A673 (cell line): ENCODE data around the gene SND1. TPM values are rescaled to one million over a fixed set of nuclear protein-coding genes. Genes with fewer than 3 reads are reported as not detected.

Experiments
- BruUV-seq: library from RNA; stranded (reverse); fragments of 400-500 nt; replicated peaks from 2 replicates; lab custom pipeline; 2021; lab: Mats Ljungman, UMichigan
- CTCF ChIA-PET: fragments of 300-600 bp; sonication (Branson Sonifier 250); formaldehyde crosslinking; loops from one replicate; lab custom pipeline; 2022; ENCODE audit warnings: antibody characterized with exemption; lab: Charles Lee
- POLR2A ChIA-PET: fragments of 300-600 bp; sonication (Branson Sonifier 250); formaldehyde crosslinking; loops from one replicate; lab custom pipeline; 2022; ENCODE audit warnings: antibody characterized with exemption; ENCODE audit not compliant: low non-redundant PET; lab: Charles Lee
- DNase-seq: peaks from one replicate; pipeline ENCODE4 v3.0.0-alpha.2; 2015; ENCODE audit warnings: low spot score
- H3K27ac ChIP-seq: fragments of 200-600 bp; sonication (generic); 2 replicates; pipeline ENCODE4 v1.5.1; 2016; ENCODE audit warnings: mixed run types, low read depth, mild to moderate bottlenecking, mixed read lengths, antibody characterized with exemption, low read length; ENCODE audit not compliant: poor library complexity, severe bottlenecking
- H3K27me3 ChIP-seq: fragments of 200-600 bp; sonication (generic); replicated peaks from 2 replicates; pipeline ENCODE4 v1.6.1; 2017; ENCODE audit warnings: mixed run types, low read depth, mild to moderate bottlenecking, mixed read lengths, antibody characterized with exemption, low read length; ENCODE audit not compliant: insufficient read depth, poor library complexity
- H3K36me3 ChIP-seq: fragments of 200-600 bp; sonication (generic); 2 replicates; pipeline ENCODE4 v1.6.1; 2016; ENCODE audit warnings: mixed run types, mild to moderate bottlenecking, mixed read lengths, antibody characterized with exemption, low read length; ENCODE audit not compliant: insufficient read depth, poor library complexity, severe bottlenecking
- H3K4me1 ChIP-seq: fragments of 200-600 bp; sonication (generic); 2 replicates; pipeline ENCODE4 v1.6.1; 2017; ENCODE audit warnings: mixed run types, mild to moderate bottlenecking, mixed read lengths, antibody characterized with exemption, low read length; ENCODE audit not compliant: insufficient read depth, poor library complexity, severe bottlenecking
- H3K4me3 ChIP-seq: fragments of 200-600 bp; sonication (generic); 2 replicates; pipeline ENCODE4 v1.5.1; 2016; ENCODE audit warnings: low read depth, mixed run types, mild to moderate bottlenecking, mixed read lengths, low read length; ENCODE audit not compliant: poor library complexity, severe bottlenecking
- H3K9me3 ChIP-seq: fragments of 200-600 bp; sonication (generic); 2 replicates; pipeline ENCODE4 v1.6.1; 2016; ENCODE audit warnings: mixed run types, low read depth, mild to moderate bottlenecking, mixed read lengths, antibody characterized with exemption, low read length; ENCODE audit not compliant: poor library complexity, severe bottlenecking
- CTCF ChIP-seq: fragments of 300-800, 200-600 bp; sonication (generic); conservative IDR thresholded peaks from 2 replicates; pipeline ENCODE4 v1.5.1; 2017; ENCODE audit warnings: low read depth, mild to moderate bottlenecking, antibody characterized with exemption, low read length, moderate library complexity, mixed read lengths
- EZH2 ChIP-seq: fragments of 200-600 bp; sonication (generic); IDR thresholded peaks from 2 replicates; pipeline ENCODE4 v1.6.1; 2017; ENCODE audit warnings: borderline replicate concordance, low read depth, mild to moderate bottlenecking, mixed read lengths, antibody characterized with exemption, low read length; ENCODE audit not compliant: poor library complexity, severe bottlenecking
- intact Hi-C: fragments of 100-400 bp; cut with micrococcal nuclease; formaldehyde crosslinking; loops from one replicate; pipeline ENCODE4 v1.10.0; 2022; ENCODE audit not compliant: unreplicated experiment
- total RNA-seq: library from RNA; stranded (reverse); gene quantifications from 2 replicates; pipeline ENCODE4 v1.2.3, GENCODE V29; 2021

Gene SND1
- total RNA-seq, 1 experiment from 2014 or later = 177 TPM

GRCh38 chr7:127887096-127887495 is 235.1 kb downstream of the SND1 start:
- ChIA-PET POLR2A (no interaction called here), CTCF (interaction anchor here (0.6 kb wide), 1 partner anchor 80 kb away, joined by 7 read pairs; no protein-coding TSS in a partner anchor)
- no peak for DNase-seq
- H3K27ac ChIP-seq = no peak overlapping the region
- H3K27me3 ChIP-seq = no peaks in the 10 kb centered on the region
- H3K4me3 ChIP-seq = no peak overlapping the region
- H3K9me3 ChIP-seq = no peaks in the 10 kb centered on the region
- H3K36me3 ChIP-seq = peaks cover 11% of the 10 kb centered on the region
- intact Hi-C loops = no loop called here
- H3K4me1 ChIP-seq = peaks cover 9% of the 10 kb centered on the region
- no TSS peak for BruUV-seq
- TF ChIP-seq CTCF (no peak), EZH2 (no peak)

GRCh38 chr7:127887631-127888030 is 235.6 kb downstream of the SND1 start:
- DNase-seq = no peak
- no TSS peak for BruUV-seq
- no peak overlapping the region for H3K27ac ChIP-seq
- no peak for TF ChIP-seq EZH2
- TF ChIP-seq CTCF = no peak
- intact Hi-C loops = no loop called here
- ChIA-PET POLR2A (no interaction called here), CTCF (no interaction called here)
- H3K9me3 ChIP-seq = no peaks in the 10 kb centered on the region
- H3K27me3 ChIP-seq = no peaks in the 10 kb centered on the region
- H3K4me3 ChIP-seq = no peak overlapping the region
- peaks cover 9% of the 10 kb centered on the region for H3K4me1 ChIP-seq
- H3K36me3 ChIP-seq = peaks cover 11% of the 10 kb centered on the region

GRCh38 chr7:127888411-127888810 is 236.4 kb downstream of the SND1 start:
- Histone ChIP-seq H3K27ac (no peak overlapping the region), H3K4me1 (peaks cover 9% of the 10 kb centered on the region), H3K36me3 (peaks cover 11% of the 10 kb centered on the region), H3K9me3 (no peaks in the 10 kb centered on the region), H3K4me3 (no peak overlapping the region), H3K27me3 (no peaks in the 10 kb centered on the region)
- intact Hi-C loops = no loop called here
- CTCF ChIA-PET = no interaction called here
- POLR2A ChIA-PET = no interaction called here
- no peak for TF ChIP-seq CTCF
- TF ChIP-seq EZH2 = no peak
- no TSS peak for BruUV-seq
- DNase-seq = no peak
